Measurements from ENCODE around the gene TMEM53. TPM values are rescaled to one million over a fixed set of nuclear protein-coding genes. Genes with fewer than 3 reads are reported as not detected.
"Not testable (repeated sequence)": the region's sequence is repeated elsewhere in the genome, so short reads cannot be mapped to it uniquely, and the experiment has no call there.

The TMEM53 gene
- total and polyA plus RNA-seq, 2 donors, result 2.7 to 5.5 TPM

DNA sequence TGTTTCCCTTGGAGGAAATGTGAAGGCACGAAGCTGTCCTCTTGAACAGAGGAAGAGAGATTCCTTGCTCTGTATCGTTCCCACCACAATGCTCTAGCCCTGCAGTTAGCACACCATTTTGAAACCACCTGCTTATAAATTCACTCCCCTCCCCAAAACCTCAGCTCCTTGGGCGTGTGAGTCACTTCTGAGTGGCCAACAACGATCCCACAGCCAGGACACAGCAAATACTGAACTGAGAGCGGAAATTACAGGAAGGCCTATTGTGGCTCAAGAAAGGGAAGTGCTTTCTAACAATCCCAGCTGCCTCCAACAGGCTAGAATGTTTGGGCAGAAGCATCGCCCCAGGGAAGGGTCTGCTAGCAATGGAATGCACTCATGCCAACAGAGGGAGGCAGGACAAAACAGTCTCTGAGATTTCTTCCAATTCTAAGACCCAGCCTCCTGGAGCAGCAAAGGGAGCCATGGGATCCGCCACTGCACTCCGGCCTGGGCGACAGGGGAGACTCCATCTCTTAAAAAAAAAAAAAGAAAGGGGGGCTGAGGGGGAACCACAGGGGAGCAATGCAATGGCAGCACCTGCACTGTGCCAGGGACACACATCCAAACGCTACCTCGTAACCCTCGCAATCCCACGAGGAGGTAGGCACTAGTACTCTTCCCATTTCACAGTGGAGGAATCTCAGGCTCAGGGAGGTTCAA is 1.9 kb downstream of the TMEM53 start:
- Histone ChIP-seq H3K4me3 (ENCODE audit: low read length in 2 of 2) (no peak overlapping the region), H3K4me1 (ENCODE audit: control insufficient read depth in 2 of 2, insufficient read depth in 2 of 2, low read length in 2 of 2) (peaks cover 11 to 32% of the 10 kb centered on the region in 2 donors), H3K27me3 (ENCODE audit: control insufficient read depth in 2 of 2, insufficient read depth in 1 of 2, low read length in 1 of 2) (no peaks in the 10 kb centered on the region), H3K27ac (ENCODE audit: low read depth in 1 of 2, low read length in 1 of 2) (peak overlapping the region; percentile 25 to 70), H3K36me3 (ENCODE audit: control insufficient read depth in 2 of 2, insufficient read depth in 2 of 2, low read length in 1 of 2) (no peaks in the 10 kb centered on the region), H3K9me3 (ENCODE audit: control insufficient read depth in 2 of 2, insufficient read depth in 1 of 2, low read length in 1 of 2) (no peaks in the 10 kb centered on the region)
- WGBS, result 45% methylated on average over 13 of the region's 13 CpGs
- peak in 2 of 9 donors; percentile 16 to 53 for DNase-seq (ENCODE audit: low read depth in 6 of 9, low spot score in 9 of 9)

DNA sequence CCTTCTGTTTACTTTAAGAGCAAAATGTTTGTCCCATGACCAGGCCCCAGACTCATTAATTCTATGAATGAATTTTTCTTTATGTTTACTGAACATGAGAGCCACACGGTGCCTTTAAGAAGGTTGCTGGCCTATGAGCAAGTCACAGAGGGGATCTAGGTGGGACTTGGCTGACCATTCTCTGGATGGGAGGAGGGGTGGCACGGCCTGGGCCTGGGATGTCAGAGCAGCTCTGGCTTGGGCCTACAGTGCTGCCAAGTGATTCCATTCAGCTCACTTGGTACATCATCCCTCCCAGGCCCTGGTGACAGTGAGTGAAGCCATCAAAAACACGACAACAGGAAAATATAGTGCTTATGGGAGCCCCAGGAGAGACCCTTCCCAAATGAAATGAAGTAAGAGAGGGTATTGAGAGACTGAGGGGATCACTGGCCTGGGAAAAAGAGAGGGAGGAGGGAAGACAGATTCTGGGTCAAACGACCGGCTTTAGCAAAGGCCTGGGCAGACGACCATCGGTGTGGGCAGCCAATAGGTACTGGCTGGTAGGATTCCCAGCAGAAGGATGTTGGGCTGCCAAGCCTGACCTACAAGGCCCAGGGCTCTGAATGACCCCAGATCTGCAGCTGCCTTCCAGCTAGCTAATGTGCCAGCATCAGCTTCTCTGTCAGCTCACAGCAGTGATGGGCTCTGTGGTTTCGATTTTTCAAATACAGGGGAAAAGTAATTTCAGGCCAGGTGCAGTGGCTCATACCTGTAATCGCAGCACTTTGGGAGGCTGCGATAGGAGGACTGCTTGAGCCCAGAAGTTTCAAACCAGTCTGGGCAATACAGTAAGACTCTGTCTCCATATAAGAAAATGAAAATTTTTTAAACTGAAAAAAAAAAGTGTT is 3.3 kb downstream of the TMEM53 start:
- no peak overlapping the region for H3K4me3 ChIP-seq (ENCODE audit: low read length in 2 of 2)
- H3K9me3 ChIP-seq (ENCODE audit: control insufficient read depth in 2 of 2, insufficient read depth in 1 of 2, low read length in 1 of 2), result no peaks in the 10 kb centered on the region
- no peak for DNase-seq (ENCODE audit: low read depth in 6 of 9, low spot score in 9 of 9)
- 97% methylated on average over 10 of the region's 10 CpGs for WGBS
- H3K27me3 ChIP-seq (ENCODE audit: control insufficient read depth in 2 of 2, insufficient read depth in 1 of 2, low read length in 1 of 2), result no peaks in the 10 kb centered on the region
- H3K36me3 ChIP-seq (ENCODE audit: control insufficient read depth in 2 of 2, insufficient read depth in 2 of 2, low read length in 1 of 2), result no peaks in the 10 kb centered on the region
- H3K27ac ChIP-seq (ENCODE audit: low read depth in 1 of 2, low read length in 1 of 2), result no peak overlapping the region
- peaks cover 11 to 28% of the 10 kb centered on the region in 2 donors for H3K4me1 ChIP-seq (ENCODE audit: control insufficient read depth in 2 of 2, insufficient read depth in 2 of 2, low read length in 2 of 2)

DNA sequence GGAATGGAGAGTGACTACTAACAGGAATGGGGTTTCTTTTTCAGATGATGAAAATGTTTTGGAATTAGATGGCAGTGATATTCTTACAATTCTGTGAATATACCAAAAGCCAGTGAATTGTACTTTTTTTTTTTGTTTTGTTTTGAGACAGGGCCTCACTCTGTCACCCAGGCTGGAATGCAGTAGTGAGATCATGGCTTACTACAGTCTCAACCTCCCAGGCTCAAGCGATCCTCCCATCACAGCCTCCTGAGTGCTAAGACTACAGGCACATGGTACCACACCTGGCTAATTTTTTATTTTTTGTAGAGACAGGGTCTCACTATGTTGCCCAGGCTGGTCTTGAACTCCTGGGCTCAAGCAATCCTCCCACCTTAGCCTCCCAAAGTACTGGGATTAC is 7.6 kb downstream of the TMEM53 start:
- DNase-seq (ENCODE audit: low read depth in 6 of 9, low spot score in 9 of 9); H3K4me3 ChIP-seq (ENCODE audit: low read length in 2 of 2); H3K36me3 ChIP-seq (ENCODE audit: control insufficient read depth in 2 of 2, insufficient read depth in 2 of 2, low read length in 1 of 2); H3K27me3 ChIP-seq (ENCODE audit: control insufficient read depth in 2 of 2, insufficient read depth in 1 of 2, low read length in 1 of 2); H3K9me3 ChIP-seq (ENCODE audit: control insufficient read depth in 2 of 2, insufficient read depth in 1 of 2, low read length in 1 of 2); H3K27ac ChIP-seq (ENCODE audit: low read depth in 1 of 2, low read length in 1 of 2): not testable (repeated sequence)
- H3K4me1 ChIP-seq (ENCODE audit: control insufficient read depth in 2 of 2, insufficient read depth in 2 of 2, low read length in 2 of 2), result peaks cover 0 to 16% of the 10 kb centered on the region in 2 donors
- WGBS, result 99% methylated on average over 1 of the region's 1 CpG

DNA sequence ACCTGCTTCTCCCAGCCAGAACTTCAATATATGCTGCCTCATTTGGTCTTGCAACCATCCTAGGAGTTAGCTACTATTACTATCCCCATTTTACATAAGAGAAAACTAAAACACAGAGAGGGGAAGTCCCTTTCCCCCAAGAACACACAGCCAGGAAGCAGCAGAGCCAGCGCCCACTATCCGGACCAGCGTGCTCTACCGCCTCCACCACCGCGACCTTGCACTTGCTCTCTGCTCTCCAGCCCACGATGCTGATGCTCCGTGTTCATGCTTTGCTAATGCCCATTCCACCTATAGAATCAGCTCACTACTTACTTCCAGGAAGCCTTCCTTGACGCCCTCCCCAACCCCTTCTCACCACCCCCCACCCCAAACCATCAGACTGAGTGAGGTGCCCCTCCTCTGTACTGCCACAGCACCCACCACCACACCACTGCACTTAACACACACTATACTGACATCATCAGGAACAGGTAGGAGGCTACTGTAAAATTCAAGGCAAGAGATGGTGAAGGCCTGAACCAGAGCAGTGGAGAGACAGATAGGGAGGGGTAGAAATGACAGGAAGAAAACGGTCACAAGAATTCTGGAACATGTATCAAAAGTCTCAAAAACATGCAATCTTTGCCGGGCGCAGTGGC is 9.4 kb downstream of the TMEM53 start:
- WGBS, result 74% methylated on average over 12 of the region's 12 CpGs
- no peak for DNase-seq (ENCODE audit: low read depth in 6 of 9, low spot score in 9 of 9)

DNA sequence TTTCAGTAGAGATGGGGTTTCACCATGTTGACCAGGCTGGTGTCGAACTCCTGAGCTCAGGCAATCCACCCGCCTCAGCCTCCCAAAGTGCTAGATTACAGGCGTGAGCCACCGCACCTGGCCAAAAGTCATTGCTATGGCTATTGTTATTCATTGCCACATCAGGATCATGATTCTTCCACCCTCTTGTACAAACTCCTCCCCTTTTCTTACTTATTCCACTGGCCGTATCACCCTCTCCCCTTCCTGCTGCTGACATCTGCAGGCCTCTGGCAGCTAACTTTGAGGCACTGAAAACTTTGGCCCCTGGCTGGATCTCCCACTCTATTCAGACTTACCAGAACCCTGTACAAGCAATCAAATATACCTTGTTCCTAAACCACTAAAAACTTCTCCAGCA is 10.9 kb downstream of the TMEM53 start:
- Histone ChIP-seq H3K27ac (ENCODE audit: low read depth in 1 of 2, low read length in 1 of 2) (no peak overlapping the region), H3K36me3 (ENCODE audit: control insufficient read depth in 2 of 2, insufficient read depth in 2 of 2, low read length in 1 of 2) (peaks cover 0 to 3% of the 10 kb centered on the region in 2 donors), H3K27me3 (ENCODE audit: control insufficient read depth in 2 of 2, insufficient read depth in 1 of 2, low read length in 1 of 2) (no peaks in the 10 kb centered on the region), H3K9me3 (ENCODE audit: control insufficient read depth in 2 of 2, insufficient read depth in 1 of 2, low read length in 1 of 2) (no peaks in the 10 kb centered on the region), H3K4me1 (ENCODE audit: control insufficient read depth in 2 of 2, insufficient read depth in 2 of 2, low read length in 2 of 2) (peaks cover 0 to 22% of the 10 kb centered on the region in 2 donors), H3K4me3 (ENCODE audit: low read length in 2 of 2) (no peak overlapping the region)
- WGBS, result 100% methylated on average over 5 of the region's 5 CpGs
- DNase-seq (ENCODE audit: low read depth in 6 of 9, low spot score in 9 of 9), result no peak

More for the DNA sequence above, 9.4 kb downstream of the TMEM53 start:
- Histone ChIP-seq H3K9me3 (ENCODE audit: control insufficient read depth in 2 of 2, insufficient read depth in 1 of 2, low read length in 1 of 2) (no peaks in the 10 kb centered on the region), H3K27ac (ENCODE audit: low read depth in 1 of 2, low read length in 1 of 2) (no peak overlapping the region), H3K27me3 (ENCODE audit: control insufficient read depth in 2 of 2, insufficient read depth in 1 of 2, low read length in 1 of 2) (no peaks in the 10 kb centered on the region), H3K4me3 (ENCODE audit: low read length in 2 of 2) (no peak overlapping the region), H3K4me1 (ENCODE audit: control insufficient read depth in 2 of 2, insufficient read depth in 2 of 2, low read length in 2 of 2) (peaks cover 0 to 22% of the 10 kb centered on the region in 2 donors), H3K36me3 (ENCODE audit: control insufficient read depth in 2 of 2, insufficient read depth in 2 of 2, low read length in 1 of 2) (peaks cover 0 to 1% of the 10 kb centered on the region in 2 donors)

DNA sequence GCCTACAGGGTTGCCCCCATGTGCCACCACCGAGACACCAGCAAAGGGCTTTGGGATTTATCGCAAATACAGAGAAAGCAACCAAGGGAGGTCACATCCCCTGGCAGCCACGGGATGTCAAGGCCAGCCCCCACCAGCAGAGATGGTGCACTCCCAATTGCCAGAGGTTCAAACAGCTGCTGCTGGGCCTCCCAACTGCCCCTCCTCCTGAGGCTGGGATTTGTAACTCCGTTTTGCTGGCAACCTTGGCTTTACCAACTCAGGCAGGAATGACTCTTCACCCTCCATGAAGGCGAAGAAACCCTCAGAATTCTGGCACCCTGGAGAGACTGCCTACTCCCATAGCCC is 11.6 kb downstream of the TMEM53 start:
- Histone ChIP-seq H3K36me3 (ENCODE audit: control insufficient read depth in 2 of 2, insufficient read depth in 2 of 2, low read length in 1 of 2) (peaks cover 0 to 3% of the 10 kb centered on the region in 2 donors), H3K4me1 (ENCODE audit: control insufficient read depth in 2 of 2, insufficient read depth in 2 of 2, low read length in 2 of 2) (peaks cover 0 to 22% of the 10 kb centered on the region in 2 donors), H3K4me3 (ENCODE audit: low read length in 2 of 2) (no peak overlapping the region), H3K27me3 (ENCODE audit: control insufficient read depth in 2 of 2, insufficient read depth in 1 of 2, low read length in 1 of 2) (no peaks in the 10 kb centered on the region), H3K9me3 (ENCODE audit: control insufficient read depth in 2 of 2, insufficient read depth in 1 of 2, low read length in 1 of 2) (no peaks in the 10 kb centered on the region), H3K27ac (ENCODE audit: low read depth in 1 of 2, low read length in 1 of 2) (no peak overlapping the region)
- WGBS, result 96% methylated on average over 5 of the region's 5 CpGs
- DNase-seq (ENCODE audit: low read depth in 6 of 9, low spot score in 9 of 9), result no peak

DNA sequence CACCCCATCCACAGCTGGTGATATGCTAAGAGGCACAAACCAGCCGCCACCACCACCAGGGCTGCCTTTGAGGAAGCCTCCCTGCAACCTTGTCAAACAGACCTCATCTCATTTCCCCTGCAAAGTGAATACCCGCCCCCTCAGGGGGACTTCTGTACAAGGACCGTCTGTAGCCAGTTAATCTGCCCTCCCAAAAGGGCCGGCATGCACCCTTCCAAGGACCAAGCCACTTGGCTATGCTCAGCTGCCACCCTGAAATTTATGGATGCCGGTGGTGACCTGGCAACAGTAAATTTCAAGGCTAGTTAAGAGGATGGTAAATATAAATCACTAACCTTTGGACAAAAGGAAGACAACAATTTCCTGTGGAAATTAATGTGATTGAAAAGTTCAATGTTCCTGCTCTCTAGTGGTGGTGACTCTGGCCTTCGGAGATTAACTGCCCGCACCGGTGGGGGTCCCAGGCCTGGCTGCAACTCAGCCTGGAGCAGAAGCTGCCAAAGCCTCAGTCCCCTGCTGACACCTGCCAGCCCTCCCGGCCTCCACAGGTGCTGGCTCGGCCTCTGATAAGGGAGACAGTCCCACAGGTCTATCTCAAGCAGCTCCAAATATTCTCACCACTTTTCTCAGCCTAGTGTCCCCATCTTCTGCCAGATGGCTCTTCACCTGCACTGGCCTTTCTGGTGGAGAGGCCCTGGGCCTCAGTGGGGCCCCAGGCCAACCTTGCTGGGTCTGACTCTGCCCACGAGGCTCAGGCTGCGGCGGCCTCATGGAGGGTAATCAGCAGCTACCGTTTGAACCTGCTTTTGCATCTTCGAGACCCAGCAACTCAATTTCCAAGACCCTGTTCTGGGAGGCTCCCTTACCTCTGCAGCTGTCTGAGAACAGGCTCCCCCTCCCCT is 12.2 kb downstream of the TMEM53 start:
- Histone ChIP-seq H3K27ac (ENCODE audit: low read depth in 1 of 2, low read length in 1 of 2) (no peak overlapping the region), H3K36me3 (ENCODE audit: control insufficient read depth in 2 of 2, insufficient read depth in 2 of 2, low read length in 1 of 2) (peaks cover 0 to 3% of the 10 kb centered on the region in 2 donors), H3K9me3 (ENCODE audit: control insufficient read depth in 2 of 2, insufficient read depth in 1 of 2, low read length in 1 of 2) (no peaks in the 10 kb centered on the region), H3K27me3 (ENCODE audit: control insufficient read depth in 2 of 2, insufficient read depth in 1 of 2, low read length in 1 of 2) (no peaks in the 10 kb centered on the region), H3K4me3 (ENCODE audit: low read length in 2 of 2) (no peak overlapping the region), H3K4me1 (ENCODE audit: control insufficient read depth in 2 of 2, insufficient read depth in 2 of 2, low read length in 2 of 2) (peaks cover 0 to 22% of the 10 kb centered on the region in 2 donors)
- 69% methylated on average over 15 of the region's 15 CpGs for WGBS
- peak in 3 of 9 donors; percentile 28 to 65 (median 33) for DNase-seq (ENCODE audit: low read depth in 6 of 9, low spot score in 9 of 9)

DNA sequence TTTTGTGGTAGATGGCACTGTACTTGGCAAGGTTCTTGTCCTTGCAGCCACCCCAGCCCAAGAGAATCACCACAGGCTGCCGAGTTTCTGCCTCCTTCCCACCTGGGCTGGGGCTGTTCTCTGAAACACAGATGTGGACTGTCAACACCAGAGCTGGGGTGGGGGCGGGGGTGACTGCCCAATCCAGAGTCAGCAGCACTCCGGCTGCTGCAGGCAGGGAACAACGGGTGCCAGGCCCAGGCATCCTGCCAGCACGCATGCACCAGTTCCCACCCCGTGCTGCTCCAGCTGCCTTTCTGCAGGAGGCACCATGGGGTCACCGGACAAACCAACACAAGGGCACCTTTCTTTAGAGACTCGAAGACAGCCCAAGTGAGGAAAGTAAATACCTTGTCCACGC is 14.1 kb downstream of the TMEM53 start:
- Histone ChIP-seq H3K36me3 (ENCODE audit: control insufficient read depth in 2 of 2, insufficient read depth in 2 of 2, low read length in 1 of 2) (peaks cover 0 to 3% of the 10 kb centered on the region in 2 donors), H3K27ac (ENCODE audit: low read depth in 1 of 2, low read length in 1 of 2) (no peak overlapping the region), H3K27me3 (ENCODE audit: control insufficient read depth in 2 of 2, insufficient read depth in 1 of 2, low read length in 1 of 2) (no peaks in the 10 kb centered on the region), H3K4me1 (ENCODE audit: control insufficient read depth in 2 of 2, insufficient read depth in 2 of 2, low read length in 2 of 2) (peaks cover 0 to 22% of the 10 kb centered on the region in 2 donors), H3K9me3 (ENCODE audit: control insufficient read depth in 2 of 2, insufficient read depth in 1 of 2, low read length in 1 of 2) (no peaks in the 10 kb centered on the region), H3K4me3 (ENCODE audit: low read length in 2 of 2) (no peak overlapping the region)
- DNase-seq (ENCODE audit: low read depth in 6 of 9, low spot score in 9 of 9), result no peak
- WGBS, result 94% methylated on average over 9 of the region's 9 CpGs

Data from thymus (tissue), 11 donors.